OCI-LY7 (cell line): Measurements from ENCODE around the gene MGMT. TPM values are rescaled to one million over a fixed set of nuclear protein-coding genes. Genes with fewer than 3 reads are reported as not detected.

Source experiments
- BruUV-seq: library from RNA; stranded (reverse); fragments of 400-500 nt; replicated peaks from 2 replicates; lab custom pipeline; 2021; lab: Mats Ljungman, UMichigan
- CTCF ChIA-PET: fragments of 300-600 bp; sonication (Branson Sonifier 250); formaldehyde crosslinking; loops from one replicate; lab custom pipeline; 2022; ENCODE audit warnings: antibody characterized with exemption; ENCODE audit not compliant: unreplicated experiment; lab: Charles Lee
- POLR2A ChIA-PET: fragments of 300-600 bp; sonication (Branson Sonifier 250); formaldehyde crosslinking; loops from one replicate; lab custom pipeline; 2022; ENCODE audit warnings: antibody characterized with exemption; lab: Charles Lee
- DNase-seq: peaks from one replicate; pipeline ENCODE4 v3.0.0-alpha.2; 2015; ENCODE audit warnings: low spot score
- H2AFZ ChIP-seq: fragments of 200-600 bp; sonication (generic), shearing (Covaris generic); 2 replicates; pipeline ENCODE4 v1.6.1; 2014; ENCODE audit warnings: mild to moderate bottlenecking, antibody characterized with exemption, low read length, moderate library complexity
- H3K27ac ChIP-seq: fragments of 200-600 bp; sonication (generic); 2 replicates; pipeline ENCODE4 v1.5.1; 2014; ENCODE audit warnings: mixed run types, low read depth, mild to moderate bottlenecking, moderate library complexity, low read length, inconsistent platforms; ENCODE audit not compliant: poor library complexity, severe bottlenecking
- H3K36me3 ChIP-seq: fragments of 200-600 bp; sonication (generic); 2 replicates; pipeline ENCODE4 v1.6.1; 2014; ENCODE audit warnings: mild to moderate bottlenecking, antibody characterized with exemption, low read length, moderate library complexity, mixed read lengths; ENCODE audit not compliant: insufficient read depth
- H3K4me1 ChIP-seq: fragments of 200-600 bp; sonication (generic); 2 replicates; pipeline ENCODE4 v1.5.1; 2014; ENCODE audit warnings: mild to moderate bottlenecking, low read length; ENCODE audit not compliant: insufficient read depth, poor library complexity, severe bottlenecking
- H3K4me2 ChIP-seq: fragments of 200-600 bp; sonication (generic); 2 replicates; pipeline ENCODE4 v1.6.1; 2014; ENCODE audit warnings: mild to moderate bottlenecking, low read length
- H3K4me3 ChIP-seq: fragments of 200-600 bp; sonication (generic); 2 replicates; pipeline ENCODE4 v1.5.1; 2014; ENCODE audit warnings: mild to moderate bottlenecking, low read depth, low read length; ENCODE audit not compliant: poor library complexity, severe bottlenecking
- H3K79me2 ChIP-seq: fragments of 200-600 bp; sonication (generic); 2 replicates; pipeline ENCODE4 v1.6.1; 2016; ENCODE audit warnings: low read depth, mild to moderate bottlenecking, low read length, moderate library complexity, mixed read lengths; ENCODE audit not compliant: insufficient read depth
- H3K9me2 ChIP-seq: fragments of 200-600 bp; sonication (generic); 2 replicates; pipeline ENCODE4 v1.6.1; 2016; ENCODE audit warnings: mild to moderate bottlenecking, low read length, mixed read lengths; ENCODE audit not compliant: insufficient read depth
- H3K9me3 ChIP-seq: fragments of 200-600 bp; sonication (generic); 2 replicates; pipeline ENCODE4 v1.6.1; 2014; ENCODE audit warnings: mild to moderate bottlenecking, mixed run types, low read length, mixed read lengths
- H4K20me1 ChIP-seq: fragments of 200-600 bp; sonication (generic); 2 replicates; pipeline ENCODE4 v1.6.1; 2014; ENCODE audit warnings: mild to moderate bottlenecking, antibody characterized with exemption, low read length, moderate library complexity, mixed read lengths; ENCODE audit not compliant: insufficient read depth
- CTCF ChIP-seq: fragments of 200-600 bp; sonication (generic); conservative IDR thresholded peaks from 2 replicates; pipeline ENCODE4 v1.5.1; 2014; ENCODE audit warnings: mild to moderate bottlenecking, antibody characterized with exemption, low read length, moderate library complexity, mixed read lengths
- EZH2phosphoT487 ChIP-seq: fragments of 200-600 bp; sonication (generic); IDR thresholded peaks from 2 replicates; pipeline ENCODE4 v1.6.1; 2018; ENCODE audit warnings: low read depth, borderline replicate concordance, mild to moderate bottlenecking, mixed run types, antibody characterized with exemption, low read length, moderate library complexity, mixed read lengths
- intact Hi-C: fragments of 100-400 bp; cut with micrococcal nuclease; formaldehyde crosslinking; loops from one replicate; pipeline ENCODE4 v1.10.0; 2022; ENCODE audit not compliant: unreplicated experiment
- total RNA-seq, 2 experiments: library from RNA; depleted of rRNA in 1 of 2; stranded (reverse); fragments of >200 nt in 1 of 2; shearing (Covaris generic) in 1 of 2; gene quantifications; 2 replicates each; pipeline ENCODE4 v1.2.3, GENCODE V29; 2014 to 2022

MGMT gene
- total RNA-seq, 2 experiments from 2014 or later, result 19.7 to 25.0 TPM

GRCh38 chr10:129812398-129812797 lies 345.4 kb downstream of the MGMT start:
- Histone ChIP-seq H3K79me2 (no peaks in the 10 kb centered on the region), H3K4me2 (no peak overlapping the region), H3K4me3 (no peak overlapping the region), H3K9me2 (no peaks in the 10 kb centered on the region), H3K27ac (no peak overlapping the region), H3K4me1 (no peaks in the 10 kb centered on the region), H3K9me3 (no peaks in the 10 kb centered on the region), H2AFZ (no peak overlapping the region), H3K36me3 (no peaks in the 10 kb centered on the region), H4K20me1 (no peaks in the 10 kb centered on the region)
- TF ChIP-seq CTCF, result no peak
- no peak for TF ChIP-seq EZH2phosphoT487
- ChIA-PET CTCF (no interaction called here), POLR2A (interaction anchor here (1.3 kb wide), 1 partner anchor 9 kb away, joined by 4 read pairs; no protein-coding TSS in a partner anchor)
- no peak for DNase-seq
- intact Hi-C loops, result no loop called here
- BruUV-seq, result no TSS peak

GRCh38 chr10:129814681-129815646 lies 347.9 kb downstream of the MGMT start:
- Histone ChIP-seq H3K9me2 (no peaks in the 10 kb centered on the region), H3K9me3 (no peaks in the 10 kb centered on the region), H3K4me2 (no peak overlapping the region), H3K27ac (no peak overlapping the region), H2AFZ (no peak overlapping the region), H3K4me3 (no peak overlapping the region), H3K36me3 (no peaks in the 10 kb centered on the region), H3K79me2 (no peaks in the 10 kb centered on the region), H4K20me1 (no peaks in the 10 kb centered on the region), H3K4me1 (no peaks in the 10 kb centered on the region)
- TF ChIP-seq CTCF (no peak), EZH2phosphoT487 (no peak)
- DNase-seq, result no peak
- ChIA-PET CTCF (no interaction called here), POLR2A (interaction anchor here (0.8 kb wide), 1 partner anchor 662 kb away, joined by 3 read pairs; no protein-coding TSS in a partner anchor)
- intact Hi-C loops, result no loop called here
- BruUV-seq, result no TSS peak
